Keratinocyte (primary cell): ENCODE data around the gene CFAP70. TPM values are rescaled to one million over a fixed set of nuclear protein-coding genes. Genes with fewer than 3 reads are reported as not detected.

ENCODE experiments used
- DNase-seq: peaks from one replicate; pipeline ENCODE4 v3.0.0-alpha.2; 2011; ENCODE audit warnings: low read depth, missing footprints, low spot score
- FAIRE-seq: peaks from 2 replicates; lab custom pipeline; 2011; peaks lifted over from hg19 to GRCh38; lab: Jason Lieb, UNC
- H2AFZ ChIP-seq: 2 replicates; pipeline ENCODE4 v1.6.0; 2012; ENCODE audit warnings: low read length, control low read depth, inconsistent platforms; ENCODE audit not compliant: control insufficient read depth
- H3K27ac ChIP-seq: 2 replicates; pipeline ENCODE4 v1.5.1; 2011; ENCODE audit warnings: low read length; ENCODE audit not compliant: control insufficient read depth, insufficient read depth
- H3K27me3 ChIP-seq: 3 replicates; pipeline ENCODE4 v1.6.0; 2011; ENCODE audit warnings: low read length; ENCODE audit not compliant: control insufficient read depth, insufficient read depth; ENCODE audit errors: extremely low read depth
- H3K36me3 ChIP-seq, 2 experiments: 2 replicates in 1 of 2; 3 replicates in 1 of 2; pipeline ENCODE4 v1.5.1; 2011; ENCODE audit warnings: low read length in 2 of 2, mild to moderate bottlenecking in 1 of 2; ENCODE audit not compliant: control insufficient read depth in 2 of 2, insufficient read depth in 2 of 2; ENCODE audit errors: extremely low read depth in 1 of 2
- H3K4me1 ChIP-seq: 3 replicates; pipeline ENCODE4 v1.5.1; 2011; ENCODE audit warnings: low read length; ENCODE audit not compliant: control insufficient read depth, insufficient read depth; ENCODE audit errors: extremely low read depth
- H3K4me2 ChIP-seq: 3 replicates; pipeline ENCODE4 v1.6.0; 2011; ENCODE audit warnings: low read depth, low read length; ENCODE audit not compliant: control insufficient read depth, insufficient read depth; ENCODE audit errors: extremely low read depth
- H3K4me3 ChIP-seq, 3 experiments: fragments of 200-600 bp in 1 of 3; sonication (generic) in 1 of 3; 2 replicates in 2 of 3; 3 replicates in 1 of 3; pipeline ENCODE4 v1.5.1; 2011 to 2016; ENCODE audit warnings: low read length in 3 of 3, mild to moderate bottlenecking in 3 of 3, control low read depth in 2 of 3, inconsistent platforms in 1 of 3, low read depth in 1 of 3, mixed read lengths in 1 of 3, mixed run types in 1 of 3, moderate library complexity in 1 of 3; ENCODE audit not compliant: control insufficient read depth in 2 of 3, insufficient read depth in 2 of 3; ENCODE audit errors: extremely low read depth in 1 of 3
- H3K79me2 ChIP-seq: 2 replicates; pipeline ENCODE4 v1.6.0; 2012; ENCODE audit warnings: low read length; ENCODE audit not compliant: control insufficient read depth, insufficient read depth
- H3K9ac ChIP-seq: 3 replicates; pipeline ENCODE4 v1.6.0; 2011; ENCODE audit warnings: low read length; ENCODE audit not compliant: control insufficient read depth, insufficient read depth; ENCODE audit errors: extremely low read depth
- H3K9me1 ChIP-seq: 3 replicates; pipeline ENCODE4 v1.6.0; 2011; ENCODE audit warnings: low read length; ENCODE audit not compliant: control insufficient read depth, insufficient read depth; ENCODE audit errors: extremely low read depth
- H3K9me3 ChIP-seq: 2 replicates; pipeline ENCODE4 v1.5.1; 2012; ENCODE audit warnings: low read depth, low read length; ENCODE audit not compliant: control insufficient read depth
- H4K20me1 ChIP-seq: 3 replicates; pipeline ENCODE4 v1.6.0; 2011; ENCODE audit warnings: low read length; ENCODE audit not compliant: control insufficient read depth, insufficient read depth; ENCODE audit errors: extremely low read depth
- CTCF ChIP-seq, 3 experiments: IDR thresholded peaks in 1 of 3; conservative IDR thresholded peaks in 1 of 3; optimal IDR thresholded peaks in 1 of 3; 2 replicates in 2 of 3; 3 replicates in 1 of 3; pipeline versions ENCODE3 to v1.5.1; 2011; ENCODE audit warnings: low read length in 3 of 3, mild to moderate bottlenecking in 3 of 3, moderate library complexity in 2 of 3, control low read depth in 1 of 3, inconsistent platforms in 1 of 3; ENCODE audit not compliant: insufficient read depth in 2 of 3; ENCODE audit errors: extremely low read depth in 1 of 3
- EZH2 ChIP-seq: IDR thresholded peaks from one replicate; pipeline ENCODE4 v1.6.1; 2012; ENCODE audit warnings: inconsistent platforms, mild to moderate bottlenecking, low read length, moderate library complexity
- dilution Hi-C: fragments of 300-500 bp; cut with MboI; formaldehyde crosslinking; loops from one replicate; pipeline ENCODE4 v1.7.0; 2020; ENCODE audit warnings: low sequenced_read_pairs; ENCODE audit not compliant: extremely low pct_ligation_motif_present
- polyA plus RNA-seq, 5 experiments: library from polyadenylated mRNA; depleted of rRNA in 3 of 5; stranded (reverse) in 3 of 5; stranded (forward) in 1 of 5; unstranded in 1 of 5; fragments of >200 nt; gene quantifications; 1 replicate in 1 of 5; 2 replicates in 3 of 5; 3 replicates in 1 of 5; pipeline versions ENCODE4 v1.2.1 to v1.2.3, GENCODE V29; 2011 to 2012; ENCODE audit warnings: missing spikeins in 2 of 5, low read depth in 1 of 5, low replicate concordance in 1 of 5

Gene CFAP70
- polyA plus RNA-seq, 1 donor (not counting 4 experiments of a cell fraction or from before 2014, with no cell fraction given) = 2.1 TPM

GRCh38 chr10:73359492-73359891 lies 828 bp upstream of the CFAP70 start:
- Histone ChIP-seq H3K79me2 (no peaks in the 10 kb centered on the region), H4K20me1 (no peaks in the 10 kb centered on the region), H3K4me3 (no peak overlapping the region), H3K4me2 (peak overlapping the region; percentile 90), H3K4me1 (peaks cover 11% of the 10 kb centered on the region), H3K9ac (no peak overlapping the region), H2AFZ (no peak overlapping the region), H3K36me3 (no peaks in the 10 kb centered on the region), H3K9me3 (no peaks in the 10 kb centered on the region), H3K9me1 (no peaks in the 10 kb centered on the region), H3K27ac (no peak overlapping the region), H3K27me3 (no peaks in the 10 kb centered on the region)
- FAIRE-seq (no peak), DNase-seq (no peak)
- TF ChIP-seq EZH2 = no peak
- no peak for TF ChIP-seq CTCF (optimal IDR thresholded peaks at IDR 0.05 in 1 of 3, IDR thresholded peaks at IDR 0.05 in 1 of 3, conservative IDR thresholded peaks at IDR 0.05 in 1 of 3; ENCODE audit: extremely low read depth in 1 of 3, insufficient read depth in 2 of 3, low read length in 3 of 3)
- dilution Hi-C loops = no loop called here

GRCh38 chr10:73357821-73358220 lies 843 bp downstream of the CFAP70 start:
- dilution Hi-C loops = no loop called here
- Histone ChIP-seq H3K4me2 (peak overlapping the region; percentile 90), H2AFZ (peak overlapping the region; percentile 85), H3K36me3 (no peaks in the 10 kb centered on the region), H3K27me3 (no peaks in the 10 kb centered on the region), H3K79me2 (no peaks in the 10 kb centered on the region), H4K20me1 (no peaks in the 10 kb centered on the region), H3K4me3 (peak overlapping the region; percentile 61 to 73 (median 64)), H3K9ac (peak overlapping the region; percentile 92), H3K9me3 (no peaks in the 10 kb centered on the region), H3K9me1 (no peaks in the 10 kb centered on the region), H3K4me1 (peaks cover 11% of the 10 kb centered on the region), H3K27ac (peak overlapping the region; percentile 79)
- no peak for DNase-seq
- TF ChIP-seq CTCF (optimal IDR thresholded peaks at IDR 0.05 in 1 of 3, IDR thresholded peaks at IDR 0.05 in 1 of 3, conservative IDR thresholded peaks at IDR 0.05 in 1 of 3; ENCODE audit: extremely low read depth in 1 of 3, insufficient read depth in 2 of 3, low read length in 3 of 3) = no peak
- TF ChIP-seq EZH2 = no peak
- no peak for FAIRE-seq
